HUES6 (cell line): ENCODE data around the gene OSBPL3.

ENCODE experiments used
- H3K27ac ChIP-seq: 2 replicates; pipeline ENCODE4 v1.7.0; 2013; ENCODE audit warnings: low read depth, mild to moderate bottlenecking, low read length, inconsistent platforms
- H3K27me3 ChIP-seq: 2 replicates; pipeline ENCODE4 v1.6.1; 2013; ENCODE audit warnings: low read length; ENCODE audit not compliant: control insufficient read depth, insufficient read depth
- H3K36me3 ChIP-seq: 2 replicates; pipeline ENCODE4 v1.6.1; 2013; ENCODE audit warnings: low read length; ENCODE audit not compliant: control insufficient read depth, insufficient read depth
- H3K4me1 ChIP-seq: 2 replicates; pipeline ENCODE4 v1.6.1; 2013; ENCODE audit warnings: low read length; ENCODE audit not compliant: control insufficient read depth, insufficient read depth
- H3K4me3 ChIP-seq: 2 replicates; pipeline ENCODE4 v1.5.1; 2013; ENCODE audit warnings: low read depth, low read length
- H3K9ac ChIP-seq: one replicate; pipeline ENCODE4 v1.6.1; 2013; ENCODE audit warnings: mild to moderate bottlenecking, low read length
- H3K9me3 ChIP-seq: 2 replicates; pipeline ENCODE4 v1.6.1; 2013; ENCODE audit warnings: low read depth, low read length; ENCODE audit not compliant: control insufficient read depth, insufficient read depth

The OSBPL3 gene

GRCh38 chr7:24827027-24827426 lies 153.0 kb downstream of the OSBPL3 start:
- Histone ChIP-seq H3K27ac (no peak overlapping the region), H3K27me3 (no peaks in the 10 kb centered on the region), H3K9ac (no peak overlapping the region), H3K36me3 (0 out of 2 replicates have a peak, but pooled peaks cover 3% of the 10 kb centered on the region), H3K4me3 (no peak overlapping the region), H3K9me3 (no peaks in the 10 kb centered on the region), H3K4me1 (peaks cover 11% of the 10 kb centered on the region; the same call in 1 of the 2 replicates)

- Histone ChIP-seq H3K27ac (no peak overlapping the region), H3K4me3 (no peak overlapping the region), H3K9me3 (no peaks in the 10 kb centered on the region), H3K36me3 (0 out of 2 replicates have a peak, but pooled peaks cover 3% of the 10 kb centered on the region), H3K27me3 (no peaks in the 10 kb centered on the region), H3K4me1 (peaks cover 11% of the 10 kb centered on the region; the same call in 1 of the 2 replicates), H3K9ac (no peak overlapping the region)
Measured at GRCh38 chr7:24826662-24827020, 153.3 kb downstream of the OSBPL3 start.

GRCh38 chr7:24825931-24826661 lies 153.9 kb downstream of the OSBPL3 start:
- H3K4me3 ChIP-seq = no peak overlapping the region
- no peaks in the 10 kb centered on the region for H3K27me3 ChIP-seq
- 0 out of 2 replicates have a peak, but pooled peaks cover 3% of the 10 kb centered on the region for H3K36me3 ChIP-seq
- no peaks in the 10 kb centered on the region for H3K9me3 ChIP-seq
- H3K4me1 ChIP-seq = peaks cover 11% of the 10 kb centered on the region; the same call in 1 of the 2 replicates
- no peak overlapping the region for H3K27ac ChIP-seq
- H3K9ac ChIP-seq = no peak overlapping the region

- H3K4me1 ChIP-seq = peaks cover 11% of the 10 kb centered on the region; the same call in 1 of the 2 replicates
- no peaks in the 10 kb centered on the region for H3K9me3 ChIP-seq
- H3K36me3 ChIP-seq = 0 out of 2 replicates have a peak, but pooled peaks cover 3% of the 10 kb centered on the region
- no peak overlapping the region for H3K27ac ChIP-seq
- no peak overlapping the region for H3K9ac ChIP-seq
- no peaks in the 10 kb centered on the region for H3K27me3 ChIP-seq
- H3K4me3 ChIP-seq = no peak overlapping the region
Measured at GRCh38 chr7:24825381-24825794, 154.6 kb downstream of the OSBPL3 start.

GRCh38 chr7:24824896-24825295 lies 155.1 kb downstream of the OSBPL3 start:
- 0 out of 2 replicates have a peak, but pooled peaks cover 1% of the 10 kb centered on the region for H3K36me3 ChIP-seq
- no peak overlapping the region for H3K27ac ChIP-seq
- H3K9me3 ChIP-seq = no peaks in the 10 kb centered on the region
- no peaks in the 10 kb centered on the region for H3K27me3 ChIP-seq
- H3K4me1 ChIP-seq = peaks cover 11% of the 10 kb centered on the region; the same call in 1 of the 2 replicates
- no peak overlapping the region for H3K4me3 ChIP-seq
- no peak overlapping the region for H3K9ac ChIP-seq

GRCh38 chr7:24824400-24824799 lies 155.6 kb downstream of the OSBPL3 start:
- Histone ChIP-seq H3K36me3 (no peaks in the 10 kb centered on the region), H3K9me3 (no peaks in the 10 kb centered on the region), H3K27me3 (no peaks in the 10 kb centered on the region), H3K9ac (no peak overlapping the region), H3K27ac (no peak overlapping the region), H3K4me1 (peaks cover 11% of the 10 kb centered on the region; the same call in 1 of the 2 replicates), H3K4me3 (no peak overlapping the region)

GRCh38 chr7:24821754-24822054 lies 158.3 kb downstream of the OSBPL3 start:
- Histone ChIP-seq H3K36me3 (no peaks in the 10 kb centered on the region), H3K4me1 (peaks cover 11% of the 10 kb centered on the region; the same call in 1 of the 2 replicates), H3K27ac (no peak overlapping the region), H3K9me3 (no peaks in the 10 kb centered on the region), H3K4me3 (no peak overlapping the region), H3K9ac (no peak overlapping the region), H3K27me3 (no peaks in the 10 kb centered on the region)

- no peaks in the 10 kb centered on the region for H3K36me3 ChIP-seq
Measured at GRCh38 chr7:24821045-24821753, 158.8 kb downstream of the OSBPL3 start.

GRCh38 chr7:24820730-24821044 lies 159.3 kb downstream of the OSBPL3 start:
- Histone ChIP-seq H3K4me1 (peaks cover 1% of the 10 kb centered on the region; the same call in 1 of the 2 replicates), H3K36me3 (no peaks in the 10 kb centered on the region), H3K9ac (no peak overlapping the region), H3K9me3 (no peaks in the 10 kb centered on the region), H3K27ac (no peak overlapping the region), H3K4me3 (no peak overlapping the region), H3K27me3 (no peaks in the 10 kb centered on the region)

More at GRCh38 chr7:24821045-24821753, 158.8 kb downstream of the OSBPL3 start:
- Histone ChIP-seq H3K4me1 (peaks cover 7% of the 10 kb centered on the region; the same call in 1 of the 2 replicates), H3K27ac (no peak overlapping the region), H3K9ac (no peak overlapping the region), H3K4me3 (no peak overlapping the region), H3K9me3 (no peaks in the 10 kb centered on the region), H3K27me3 (no peaks in the 10 kb centered on the region)

GRCh38 chr7:24819916-24820689 lies 159.9 kb downstream of the OSBPL3 start:
- no peaks in the 10 kb centered on the region for H3K9me3 ChIP-seq
- H3K27ac ChIP-seq = no peak overlapping the region
- H3K9ac ChIP-seq = no peak overlapping the region
- H3K4me3 ChIP-seq = no peak overlapping the region
- no peaks in the 10 kb centered on the region for H3K4me1 ChIP-seq
- no peaks in the 10 kb centered on the region for H3K36me3 ChIP-seq
- no peaks in the 10 kb centered on the region for H3K27me3 ChIP-seq

- no peak overlapping the region for H3K9ac ChIP-seq
Measured at GRCh38 chr7:24817339-24817738, 162.6 kb downstream of the OSBPL3 start.

More at GRCh38 chr7:24817339-24817738, 162.6 kb downstream of the OSBPL3 start:
- Histone ChIP-seq H3K27ac (no peak overlapping the region), H3K36me3 (peaks cover 4% of the 10 kb centered on the region; the same call in 1 of the 2 replicates), H3K4me3 (no peak overlapping the region), H3K9me3 (no peaks in the 10 kb centered on the region), H3K4me1 (no peaks in the 10 kb centered on the region), H3K27me3 (no peaks in the 10 kb centered on the region)
